Activated CD8-positive, alpha-beta memory T cell treated with anti-CD3 and anti-CD28 coated beads, Interleukin-2, amount 50 U/mL, for 1 hour (primary cell): Measurements from ENCODE around the gene CTU1.

ENCODE experiments used
- DNase-seq: peaks from one replicate; pipeline ENCODE4 v3.0.0-alpha.2; 2020; ENCODE audit errors: extremely low read depth

CTU1 gene

DNA sequence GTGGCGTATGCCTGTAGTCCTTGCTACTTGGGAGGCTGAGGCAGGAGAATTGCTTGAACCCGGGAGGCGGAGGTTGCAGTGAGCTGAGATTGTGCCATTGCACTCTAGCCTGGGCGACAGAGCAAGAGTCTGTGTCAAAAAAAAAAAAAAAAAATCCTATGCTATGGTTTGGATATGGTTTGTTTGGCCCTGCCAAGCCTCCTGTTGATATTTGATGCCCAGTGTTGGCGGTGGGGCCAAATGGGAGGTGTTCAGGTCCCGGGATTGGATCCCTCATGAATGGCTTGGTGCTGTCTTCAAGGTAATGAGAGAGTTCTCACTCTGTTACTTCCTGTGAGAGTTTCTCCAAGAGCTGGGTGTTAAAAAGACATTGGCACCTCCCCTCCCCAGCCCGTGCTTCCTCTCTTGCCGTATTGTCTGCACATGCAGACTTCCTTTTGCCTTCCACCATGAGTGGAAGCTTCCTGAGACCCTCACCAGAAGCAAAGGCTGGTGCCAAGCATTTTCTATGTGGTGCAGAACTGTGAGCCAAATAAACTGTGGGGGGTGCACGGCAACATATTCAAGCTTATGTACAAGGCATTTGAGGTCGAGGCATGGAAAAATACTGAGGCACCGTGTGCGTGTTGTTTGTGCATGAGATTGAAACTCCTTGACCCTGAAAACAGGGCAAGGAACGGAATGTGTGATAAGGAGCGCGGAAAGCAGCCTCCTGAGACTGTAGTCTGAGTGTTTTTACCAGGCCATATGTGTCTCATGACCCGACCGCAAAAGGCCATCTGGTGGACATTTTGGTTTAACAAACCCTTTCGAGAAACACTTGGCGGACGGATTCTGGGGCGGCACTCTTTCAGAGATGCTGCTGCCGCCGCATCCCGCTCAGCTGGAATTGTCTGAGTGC, 23.8 kb upstream of the CTU1 start:
- no peak for DNase-seq

DNA sequence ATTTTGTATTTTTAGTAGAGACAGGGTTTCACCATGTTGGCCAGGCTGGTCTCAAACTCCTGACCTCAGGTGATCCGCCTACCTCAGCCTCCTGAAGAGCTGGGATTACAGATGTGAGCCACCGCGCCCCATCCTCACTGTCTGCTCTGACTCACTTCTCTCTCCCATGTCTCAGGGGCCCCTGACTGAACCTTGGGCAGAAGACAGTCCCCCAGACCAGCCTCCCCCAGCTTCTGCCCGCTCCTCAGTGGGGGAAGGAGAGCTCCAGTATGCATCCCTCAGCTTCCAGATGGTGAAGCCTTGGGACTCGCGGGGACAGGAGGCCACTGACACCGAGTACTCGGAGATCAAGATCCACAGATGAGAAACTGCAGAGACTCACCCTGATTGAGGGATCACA, 21.5 kb upstream of the CTU1 start:
- DNase-seq, result no peak

- DNase-seq, result no peak
Measured at GRCh38 chr19:51128227-51128626, 20.0 kb upstream of the CTU1 start.

- DNase-seq, result no peak
Measured at GRCh38 chr19:51127755-51128154, 19.5 kb upstream of the CTU1 start.

- no peak for DNase-seq
Measured at GRCh38 chr19:51127032-51127431, 18.8 kb upstream of the CTU1 start.

- no peak for DNase-seq
Measured at GRCh38 chr19:51125421-51126075, 17.3 kb upstream of the CTU1 start.

- no peak for DNase-seq
Measured at GRCh38 chr19:51124729-51125128, 16.5 kb upstream of the CTU1 start, which contains the start of gene SIGLEC9. SIGLEC9 (plus strand) TSS chr19:51124906; CDS start chr19:51124975, 69 bp downstream.

GRCh38 chr19:51124216-51124615, 16.0 kb upstream of the CTU1 start:
- DNase-seq, result no peak

DNA sequence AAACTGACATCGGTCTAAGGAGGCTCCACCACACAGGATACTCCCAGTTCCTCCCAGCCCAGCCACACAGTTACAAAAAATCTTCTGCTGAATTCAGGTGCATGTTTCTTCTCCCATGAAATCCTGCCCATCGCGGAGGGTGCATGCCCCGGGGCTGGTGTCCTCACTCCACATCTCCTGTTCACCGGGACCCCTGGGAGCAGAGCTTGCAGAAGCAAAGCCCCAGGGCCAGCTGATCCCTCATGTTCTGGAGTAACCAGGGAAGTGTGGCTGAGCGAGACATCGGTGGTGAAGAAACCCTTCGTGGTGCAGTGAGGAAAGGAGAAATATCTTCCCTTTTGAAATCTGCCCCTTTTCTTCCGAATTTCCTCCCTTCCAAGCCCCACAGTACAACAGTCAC, 15.6 kb upstream of the CTU1 start:
- DNase-seq, result no peak

GRCh38 chr19:51123381-51123800, 15.2 kb upstream of the CTU1 start:
- DNase-seq, result no peak

DNA sequence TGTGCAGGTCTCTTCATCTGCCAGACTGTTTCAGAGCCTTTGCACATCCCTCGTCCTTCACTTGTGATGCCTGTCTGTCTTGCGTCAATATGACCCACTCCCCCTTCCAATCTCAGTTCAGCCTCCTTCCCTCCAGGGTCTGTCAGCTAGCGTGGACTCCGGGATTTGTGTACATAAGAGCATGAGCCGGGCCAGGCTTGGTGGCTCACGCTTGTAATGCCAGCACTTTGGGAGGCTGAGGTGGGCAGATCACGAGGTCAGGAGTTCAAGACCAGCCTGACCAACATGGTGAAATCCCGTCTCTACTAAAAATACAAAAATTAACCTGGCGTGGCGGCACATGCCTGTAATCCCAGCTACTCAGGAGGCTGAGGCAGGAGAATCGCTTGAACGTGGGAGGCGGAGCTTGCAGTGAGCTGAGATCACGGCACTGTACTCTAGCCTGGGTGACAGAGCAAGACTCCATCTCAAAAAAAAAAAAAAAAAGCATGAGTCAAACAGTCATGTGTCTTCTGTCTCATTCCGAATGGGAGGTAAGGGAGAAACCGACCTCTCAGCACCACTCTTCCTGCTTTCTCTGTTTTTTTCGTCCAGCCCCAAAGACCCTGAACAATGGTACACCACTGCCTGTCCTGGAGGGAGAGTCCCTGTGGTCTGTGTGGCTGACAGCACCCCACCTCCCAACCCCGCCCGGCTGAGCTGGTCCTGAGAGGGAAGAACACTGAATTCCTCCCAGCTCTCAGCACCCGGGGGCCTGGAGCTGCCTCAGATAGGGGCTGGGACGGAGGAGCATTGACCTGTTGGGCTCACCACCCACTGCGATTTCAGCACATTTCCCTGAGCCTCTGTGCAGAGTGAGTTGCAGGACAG, 14.1 kb upstream of the CTU1 start:
- DNase-seq, result no peak

GRCh38 chr19:51121257-51121656, 13.0 kb upstream of the CTU1 start:
- DNase-seq, result no peak

DNA sequence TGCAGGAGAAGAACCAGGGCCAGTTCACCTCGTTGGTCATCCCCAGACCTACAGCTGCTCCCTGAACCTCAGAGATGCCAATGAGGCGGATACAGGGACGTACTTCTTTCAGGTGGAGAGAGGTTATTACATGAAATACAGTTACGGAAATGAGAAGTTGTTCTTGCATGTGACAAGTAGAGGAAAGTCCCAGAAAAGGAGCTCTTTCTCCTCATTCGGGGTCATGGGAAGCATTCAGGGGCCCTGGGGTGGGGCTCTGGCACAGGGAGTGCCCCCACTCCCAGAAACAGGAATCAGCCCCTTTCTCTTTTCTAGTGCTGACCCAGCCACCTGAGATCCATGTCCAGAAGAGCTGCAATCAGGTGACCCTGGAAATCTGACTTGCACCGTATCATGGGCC, 12.0 kb upstream of the CTU1 start:
- DNase-seq, result no peak

GRCh38 chr19:51119611-51120010, 11.4 kb upstream of the CTU1 start:
- DNase-seq, result no peak

DNA sequence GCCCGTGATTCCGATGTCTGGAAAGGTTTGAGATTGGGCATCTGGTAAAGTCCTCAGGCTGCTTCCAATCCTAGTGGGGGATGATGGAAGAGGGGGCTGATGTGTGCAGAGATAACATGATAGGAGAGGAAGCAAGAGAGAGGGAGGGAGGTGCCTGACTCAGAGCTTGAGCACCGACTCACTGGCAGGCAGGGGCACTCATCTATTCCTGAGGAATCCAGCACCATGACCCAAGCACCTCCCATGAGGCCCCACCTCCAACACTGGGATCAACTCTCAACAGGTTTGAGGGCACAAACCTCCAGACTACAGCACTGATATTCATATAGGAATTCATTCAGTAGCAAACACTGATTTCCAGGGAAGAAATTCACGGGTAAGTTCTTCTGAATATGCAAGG, 10.9 kb upstream of the CTU1 start:
- no peak for DNase-seq

GRCh38 chr19:51116736-51117286, 8.6 kb upstream of the CTU1 start:
- DNase-seq, result no peak

DNA sequence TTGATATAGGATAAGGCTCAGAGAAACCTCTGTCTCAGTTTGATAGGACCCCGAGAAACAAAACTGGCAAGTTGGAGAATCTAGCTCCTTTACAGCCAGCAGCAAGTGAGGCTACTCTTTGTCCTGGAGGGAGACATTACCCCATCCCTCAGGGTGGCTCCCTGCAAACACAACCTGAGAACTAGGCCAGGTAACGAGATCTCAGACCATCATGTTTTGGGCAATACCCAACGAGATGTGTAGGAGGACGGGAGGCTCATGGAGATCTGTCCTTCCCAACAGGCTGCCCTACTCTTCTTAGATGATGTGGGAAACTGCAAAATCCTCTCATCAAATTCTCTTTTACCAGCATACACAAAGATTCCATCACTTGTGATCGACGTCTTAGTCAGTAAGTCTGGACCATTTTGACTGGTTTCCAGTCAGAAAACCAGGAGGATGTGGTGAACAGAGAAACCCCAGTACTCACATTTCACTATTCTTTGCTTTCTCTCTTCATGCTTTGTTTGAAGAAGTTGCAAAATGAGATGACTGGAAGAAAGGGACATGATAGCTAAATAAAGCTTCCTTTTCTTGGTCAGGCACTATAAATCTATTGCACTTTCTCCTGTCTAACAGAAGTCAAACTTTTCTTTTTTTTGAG, 6.0 kb upstream of the CTU1 start:
- no peak for DNase-seq

- DNase-seq, result no peak
Measured at GRCh38 chr19:51111606-51112005, 3.4 kb upstream of the CTU1 start.

DNA sequence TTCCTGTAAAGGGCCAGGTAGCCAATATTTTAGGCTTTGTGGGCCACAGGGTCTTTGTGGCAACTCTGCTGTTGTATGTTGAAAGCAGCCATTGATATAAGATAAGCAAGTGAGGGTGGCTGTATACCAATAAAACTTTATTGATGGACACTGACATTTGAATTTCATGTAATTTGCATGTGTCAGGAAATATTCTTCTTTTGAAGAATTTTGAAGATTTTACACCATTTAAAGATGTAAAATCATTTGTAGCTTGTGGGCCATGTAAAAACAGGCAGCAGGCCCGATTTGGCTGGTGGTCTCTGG, 2.4 kb upstream of the CTU1 start:
- DNase-seq, result no peak

DNA sequence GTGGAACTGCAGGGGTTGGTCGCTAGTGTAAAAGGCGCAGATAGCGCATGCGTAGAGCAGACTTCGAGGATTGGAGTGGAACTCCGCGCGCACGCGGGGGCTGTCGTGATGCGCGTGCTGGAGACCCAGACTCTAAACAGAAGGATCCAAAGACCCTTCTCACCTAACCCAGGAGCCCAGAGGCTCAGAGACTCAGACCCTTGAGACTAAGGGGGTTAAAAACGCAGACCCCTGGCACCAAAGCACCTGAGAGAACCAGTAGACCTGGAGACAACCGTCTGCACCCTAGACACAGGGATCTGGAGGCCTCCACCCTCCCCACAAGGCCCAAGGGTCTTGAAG, 567 bp upstream of the CTU1 start:
- no peak for DNase-seq

- no peak for DNase-seq
Measured at GRCh38 chr19:51107406-51108065, 673 bp downstream of the CTU1 start.
